Neuron (in vitro differentiated cells): ENCODE measurements around the gene GRPEL1.

Experiments used
- H2AFZ ChIP-seq: one replicate; pipeline ENCODE4 v1.6.1; 2013; ENCODE audit warnings: low read depth, mild to moderate bottlenecking, inconsistent platforms, low read length, moderate library complexity
- H3K27me3 ChIP-seq: one replicate; pipeline ENCODE4 v1.6.1; 2013; ENCODE audit warnings: low read length; ENCODE audit not compliant: insufficient read depth
- H3K36me3 ChIP-seq: one replicate; pipeline ENCODE4 v1.6.1; 2013; ENCODE audit warnings: low read length; ENCODE audit not compliant: insufficient read depth
- H3K4me1 ChIP-seq: one replicate; pipeline ENCODE4 v1.6.1; 2013; ENCODE audit warnings: low read length; ENCODE audit not compliant: insufficient read depth
- H3K4me3 ChIP-seq: 2 replicates; pipeline ENCODE4 v1.5.1; 2013; ENCODE audit warnings: mild to moderate bottlenecking, low read length, moderate library complexity
- H3K9me3 ChIP-seq: one replicate; pipeline ENCODE4 v1.6.1; 2013; ENCODE audit warnings: low read length

GRPEL1 gene

DNA sequence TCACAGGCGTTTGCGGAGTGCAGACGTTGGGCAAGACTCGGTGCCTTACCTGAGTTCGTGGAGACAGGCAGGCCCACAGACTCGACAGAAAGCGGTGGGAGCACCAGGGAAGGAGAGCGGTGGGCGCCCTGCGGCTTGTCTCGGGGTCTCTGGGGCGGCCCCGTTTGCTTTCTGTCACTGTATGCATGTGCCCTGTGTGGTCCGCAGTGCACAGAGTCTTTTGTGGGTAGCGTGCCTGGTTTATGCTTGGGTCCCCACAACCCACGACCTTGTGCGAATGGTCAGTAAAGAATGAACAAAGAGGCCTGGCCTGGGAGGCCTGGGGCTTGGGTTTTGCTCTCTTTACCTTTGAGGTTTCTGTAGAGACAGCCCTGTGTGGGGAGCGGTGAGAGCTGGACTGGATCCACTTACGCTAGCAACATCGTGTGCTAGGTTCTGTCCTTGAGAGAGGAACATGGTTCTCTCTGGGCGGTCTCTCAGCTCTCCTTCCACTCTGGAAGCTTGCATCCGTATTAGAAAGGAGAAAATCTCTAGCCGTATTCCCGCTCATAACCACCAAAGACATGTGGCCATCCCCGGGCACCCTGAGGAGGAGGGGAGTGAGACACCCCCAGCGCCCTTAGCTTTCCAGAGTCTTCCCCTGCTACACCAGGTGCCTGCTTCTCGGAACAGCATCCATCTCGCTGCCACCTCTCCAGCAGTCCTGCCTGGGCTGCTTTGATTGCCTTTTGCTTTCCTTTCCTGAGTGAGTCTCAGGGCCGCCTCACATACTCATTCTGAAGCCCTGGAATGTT, 23.5 kb downstream of the GRPEL1 start:
- peak overlapping the region; percentile 75 for H3K4me3 ChIP-seq
- H2AFZ ChIP-seq: no peak overlapping the region
- H3K27me3 ChIP-seq: no peaks in the 10 kb centered on the region
- peaks cover 4% of the 10 kb centered on the region for H3K36me3 ChIP-seq
- H3K4me1 ChIP-seq: peaks cover 32% of the 10 kb centered on the region
- peaks cover 7% of the 10 kb centered on the region for H3K9me3 ChIP-seq

DNA sequence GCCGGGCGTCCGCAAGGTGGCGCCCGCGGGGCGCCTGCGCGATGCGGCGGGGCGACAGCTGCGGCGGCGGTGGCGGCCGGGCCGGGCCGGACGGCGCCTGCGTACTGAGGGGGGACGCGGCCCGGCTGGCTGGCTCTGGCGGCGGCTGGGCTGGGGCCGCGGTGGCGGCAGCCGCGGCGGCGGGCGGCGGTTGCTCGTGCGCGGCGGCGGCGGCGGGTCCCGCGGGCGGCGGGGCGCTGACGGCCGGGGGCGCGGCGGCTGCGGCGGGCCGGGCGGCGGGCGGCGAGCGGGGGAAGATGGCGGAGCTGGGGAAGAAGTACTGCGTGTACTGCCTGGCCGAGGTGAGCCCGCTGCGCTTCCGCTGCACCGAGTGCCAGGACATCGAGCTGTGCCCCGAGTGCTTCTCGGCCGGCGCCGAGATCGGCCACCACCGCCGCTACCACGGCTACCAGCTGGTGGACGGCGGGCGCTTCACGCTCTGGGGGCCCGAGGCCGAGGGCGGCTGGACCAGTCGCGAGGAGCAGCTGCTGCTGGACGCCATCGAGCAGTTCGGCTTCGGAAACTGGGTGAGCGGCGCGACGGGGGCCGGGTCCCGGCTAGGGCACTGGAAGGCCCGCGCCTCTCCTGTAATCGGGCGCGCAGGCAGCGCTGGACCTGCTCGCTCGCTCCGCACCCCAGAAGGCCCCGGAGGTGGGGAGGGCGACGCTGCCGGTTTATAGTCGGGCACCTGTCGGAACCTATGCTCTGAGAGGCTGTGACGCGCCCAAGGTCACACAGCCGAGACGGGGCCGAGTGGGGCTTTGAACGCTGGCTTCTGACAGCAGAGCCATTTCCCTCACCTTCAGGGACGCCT, 24.4 kb downstream of the GRPEL1 start, which contains the start of gene TADA2B:
TSS of gene TADA2B (plus strand) at position 89 of the 853 bp plus-strand sequence. CDS start at position 297, 208 bp downstream.
- H3K4me1 ChIP-seq: peaks cover 32% of the 10 kb centered on the region
- H3K36me3 ChIP-seq: peaks cover 4% of the 10 kb centered on the region
- peaks cover 7% of the 10 kb centered on the region for H3K9me3 ChIP-seq
- H3K4me3 ChIP-seq: peak within 1 kb of the TSS; percentile 75
- H3K27me3 ChIP-seq: no peaks in the 10 kb centered on the region
- H2AFZ ChIP-seq: peak within 1 kb of the TSS; percentile 17

DNA sequence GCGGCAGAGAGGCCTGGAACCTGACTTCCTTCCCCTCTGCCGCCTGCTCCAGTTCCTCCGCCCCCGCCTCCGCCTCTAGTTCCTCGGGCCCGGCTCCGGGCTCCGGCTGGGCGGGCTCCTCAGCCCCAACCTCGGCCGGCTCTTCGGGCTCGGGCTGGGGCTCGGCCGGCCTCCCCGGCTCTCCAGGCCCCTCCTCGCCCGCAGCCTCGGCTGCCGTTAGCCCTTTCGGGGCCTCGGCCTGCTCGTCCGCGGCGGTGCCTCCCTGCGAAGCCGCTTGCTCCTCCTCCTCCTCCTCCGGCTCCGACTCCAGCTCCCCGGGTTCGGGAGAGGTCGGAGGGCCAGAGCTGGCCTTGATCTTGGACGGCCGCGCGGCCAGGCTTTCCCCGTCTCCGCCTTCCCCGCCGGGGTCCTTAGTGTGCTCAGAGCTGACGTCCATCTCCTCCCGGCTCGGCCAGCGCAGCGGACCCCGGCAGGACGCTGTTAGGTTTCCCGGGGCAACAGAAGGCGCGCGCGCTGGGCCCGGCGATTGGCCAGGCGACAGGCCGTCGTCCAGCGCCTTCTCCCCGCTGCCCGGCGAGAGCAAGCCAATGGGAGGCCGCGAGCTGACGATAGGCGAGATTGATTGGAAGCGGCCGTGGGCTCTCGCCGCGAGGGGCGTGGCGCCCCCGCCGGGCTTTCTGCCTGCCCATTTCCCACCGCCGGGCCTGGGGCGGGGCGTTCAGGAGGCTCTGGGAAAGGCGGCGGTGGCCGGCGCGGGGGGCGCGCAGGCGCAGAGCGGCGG, 25.2 kb downstream of the GRPEL1 start:
- peaks cover 32% of the 10 kb centered on the region for H3K4me1 ChIP-seq
- H3K36me3 ChIP-seq: peaks cover 4% of the 10 kb centered on the region
- H3K4me3 ChIP-seq: peak overlapping the region; percentile 69
- H3K27me3 ChIP-seq: no peaks in the 10 kb centered on the region
- peak overlapping the region; percentile 17 for H2AFZ ChIP-seq
- H3K9me3 ChIP-seq: peaks cover 5% of the 10 kb centered on the region

DNA sequence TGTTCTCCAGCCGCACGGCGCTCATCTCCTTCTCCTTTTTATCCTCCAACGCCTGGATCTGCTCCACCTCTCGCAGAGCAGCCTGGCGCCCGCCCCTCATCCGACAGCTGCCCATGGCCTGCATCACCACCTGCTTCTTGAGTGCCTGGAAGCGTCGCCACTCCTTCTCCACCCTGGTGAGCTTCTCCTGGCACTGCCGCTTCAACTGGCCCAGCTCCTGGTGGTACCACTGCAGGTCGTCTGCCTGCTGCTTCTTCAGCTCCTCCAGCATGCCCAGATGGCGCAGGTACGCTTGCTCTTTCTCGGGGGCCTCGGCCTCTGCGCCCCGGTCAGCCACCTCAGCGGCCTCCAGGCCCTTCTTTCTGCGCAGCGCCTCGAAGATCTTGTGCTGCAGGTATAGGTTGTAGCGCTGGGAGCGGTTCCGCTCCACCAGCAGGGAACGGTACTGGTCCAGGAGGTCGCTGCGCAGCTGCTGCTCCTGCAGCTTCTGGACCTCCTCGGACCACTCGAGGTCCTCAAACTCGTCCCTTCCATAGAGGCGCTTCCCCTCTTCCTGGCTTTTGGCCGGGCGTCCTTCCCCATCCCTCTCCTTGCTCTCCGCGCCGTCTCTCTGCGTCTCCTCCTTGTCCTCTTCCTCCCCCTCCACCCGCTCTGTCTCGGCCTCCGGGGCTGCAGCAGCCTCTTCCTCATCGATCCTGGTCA, 25.9 kb downstream of the GRPEL1 start:
- Histone ChIP-seq H3K9me3 (no peaks in the 10 kb centered on the region), H3K4me3 (peak overlapping the region; percentile 69), H3K27me3 (no peaks in the 10 kb centered on the region), H3K36me3 (peaks cover 2% of the 10 kb centered on the region), H2AFZ (peak overlapping the region; percentile 17), H3K4me1 (peaks cover 32% of the 10 kb centered on the region)

DNA sequence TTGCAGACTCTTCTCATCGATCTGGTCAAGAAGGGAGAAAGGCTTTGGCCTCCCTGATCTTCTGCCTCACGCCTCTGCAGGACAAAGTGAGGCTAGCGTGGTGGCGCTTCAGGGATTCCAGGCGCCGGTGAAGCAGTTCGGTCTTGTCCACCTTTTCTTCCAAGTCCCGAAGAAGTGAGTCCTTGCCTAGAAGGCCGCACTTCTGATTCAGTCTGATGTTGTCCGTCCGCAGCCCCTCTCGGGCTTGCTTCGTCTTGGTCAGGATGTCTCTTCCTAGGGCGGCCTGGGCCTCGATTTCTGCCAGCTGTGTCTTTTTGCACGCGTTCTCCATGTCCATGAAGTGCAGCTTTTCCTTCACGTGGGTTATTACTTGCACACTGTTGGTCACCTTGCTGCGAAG, 26.6 kb downstream of the GRPEL1 start:
- H2AFZ ChIP-seq: no peak overlapping the region
- no peak overlapping the region for H3K4me3 ChIP-seq
- H3K9me3 ChIP-seq: no peaks in the 10 kb centered on the region
- no peaks in the 10 kb centered on the region for H3K27me3 ChIP-seq
- no peaks in the 10 kb centered on the region for H3K36me3 ChIP-seq
- H3K4me1 ChIP-seq: peaks cover 32% of the 10 kb centered on the region

DNA sequence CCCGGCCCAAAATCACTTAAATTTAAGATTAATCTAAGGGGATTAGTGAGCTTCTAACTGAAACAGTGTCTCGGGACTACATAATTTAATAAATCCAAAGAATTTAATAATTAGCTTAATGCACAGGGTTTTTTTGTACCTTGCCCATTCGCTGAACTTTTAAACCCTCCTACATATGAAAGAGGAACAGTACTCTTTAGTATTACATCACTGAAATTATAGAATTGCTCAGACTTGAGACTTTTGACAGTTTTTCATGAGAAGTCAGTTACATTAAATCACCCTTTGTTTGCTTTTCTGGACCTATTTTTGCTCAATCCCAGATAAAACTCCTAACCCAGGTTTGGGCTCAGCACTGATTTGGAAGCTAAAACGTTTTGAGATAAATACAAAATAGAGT, 27.1 kb downstream of the GRPEL1 start:
- Histone ChIP-seq H3K36me3 (no peaks in the 10 kb centered on the region), H2AFZ (no peak overlapping the region), H3K9me3 (no peaks in the 10 kb centered on the region), H3K27me3 (no peaks in the 10 kb centered on the region), H3K4me3 (no peak overlapping the region), H3K4me1 (peaks cover 30% of the 10 kb centered on the region)

DNA sequence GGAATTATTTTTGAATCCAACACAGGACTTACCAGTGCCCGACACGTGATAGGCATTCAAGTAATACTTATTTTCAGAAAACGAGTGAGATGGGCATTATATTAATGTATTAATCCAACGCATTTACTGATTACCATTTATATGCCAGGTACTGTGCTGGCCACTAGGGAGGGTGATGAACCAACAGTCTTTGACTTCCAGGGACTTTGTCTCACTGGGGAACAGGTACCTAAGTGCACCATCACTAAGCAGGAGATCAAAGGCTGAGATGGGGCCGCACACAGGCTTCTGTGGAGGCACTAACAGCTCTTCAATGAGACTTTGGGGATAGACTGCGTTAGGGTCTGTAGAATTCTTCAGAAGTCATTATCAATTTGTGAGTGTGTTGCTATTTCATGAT, 30.4 kb downstream of the GRPEL1 start:
- Histone ChIP-seq H2AFZ (no peak overlapping the region), H3K36me3 (peaks cover 4% of the 10 kb centered on the region), H3K4me1 (peaks cover 16% of the 10 kb centered on the region), H3K27me3 (no peaks in the 10 kb centered on the region), H3K9me3 (no peaks in the 10 kb centered on the region), H3K4me3 (no peak overlapping the region)

DNA sequence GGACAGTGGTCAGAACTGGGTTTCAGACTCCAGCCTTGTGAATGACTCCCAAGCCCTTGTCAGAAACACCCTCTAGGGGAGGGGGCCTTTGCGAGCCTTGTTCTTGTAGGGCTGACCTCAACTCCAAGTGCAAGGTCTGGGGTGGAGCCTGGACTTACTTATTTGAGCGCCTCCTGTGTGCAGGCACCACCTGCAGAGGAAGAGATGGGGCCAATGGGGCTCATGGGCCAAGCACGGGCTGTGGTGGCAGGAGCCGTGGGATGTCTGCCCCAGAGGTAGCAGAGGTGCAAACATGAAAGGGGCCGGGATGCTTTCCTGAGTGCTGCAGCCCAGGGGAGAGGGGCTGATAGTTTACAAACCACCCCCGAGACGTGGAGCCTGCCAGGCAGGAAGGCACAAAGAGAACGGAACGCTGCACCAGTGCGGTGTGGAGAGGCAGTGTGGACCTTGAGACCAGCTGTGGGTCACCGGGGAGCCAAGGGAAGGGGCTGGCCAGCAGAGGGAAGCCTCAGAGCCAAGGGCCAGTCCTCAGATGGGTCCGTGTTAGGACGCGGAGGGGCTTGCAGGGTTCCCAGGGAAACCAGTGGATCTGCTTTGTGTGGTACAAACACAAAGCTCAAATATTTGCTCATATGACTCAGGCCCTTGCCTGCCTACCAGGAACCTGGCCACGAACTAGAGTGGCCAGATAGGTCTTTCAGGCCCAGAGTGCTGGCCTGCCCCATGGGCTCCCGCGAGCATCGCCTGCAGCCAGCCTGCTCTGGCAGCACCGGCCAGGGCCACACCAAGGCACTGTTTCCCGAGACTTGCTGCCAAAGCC, 33.4 kb downstream of the GRPEL1 start:
- no peaks in the 10 kb centered on the region for H3K27me3 ChIP-seq
- peaks cover 6% of the 10 kb centered on the region for H3K4me1 ChIP-seq
- no peak overlapping the region for H2AFZ ChIP-seq
- no peaks in the 10 kb centered on the region for H3K9me3 ChIP-seq
- no peak overlapping the region for H3K4me3 ChIP-seq
- H3K36me3 ChIP-seq: peaks cover 33% of the 10 kb centered on the region

DNA sequence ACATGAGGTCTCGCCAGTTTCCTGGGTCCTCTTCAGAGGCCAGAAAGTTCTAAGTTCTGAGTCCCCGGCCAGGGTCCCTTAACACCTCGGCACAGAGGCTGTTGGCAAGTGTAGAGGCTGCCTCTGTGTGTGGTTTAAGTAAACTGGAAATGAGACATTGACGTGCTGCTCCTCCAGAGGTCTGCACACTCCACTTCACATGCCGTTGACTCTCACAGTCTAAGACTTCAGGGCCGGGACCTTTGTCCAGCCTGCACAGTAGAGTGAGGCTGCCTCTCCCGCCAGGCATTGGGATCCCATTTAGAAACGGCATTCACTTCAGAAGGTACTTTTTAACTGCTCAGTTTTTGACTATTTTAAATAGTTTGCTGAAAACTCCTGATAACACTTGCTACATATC, 35.3 kb downstream of the GRPEL1 start:
- Histone ChIP-seq H3K9me3 (no peaks in the 10 kb centered on the region), H3K36me3 (peaks cover 46% of the 10 kb centered on the region)

DNA sequence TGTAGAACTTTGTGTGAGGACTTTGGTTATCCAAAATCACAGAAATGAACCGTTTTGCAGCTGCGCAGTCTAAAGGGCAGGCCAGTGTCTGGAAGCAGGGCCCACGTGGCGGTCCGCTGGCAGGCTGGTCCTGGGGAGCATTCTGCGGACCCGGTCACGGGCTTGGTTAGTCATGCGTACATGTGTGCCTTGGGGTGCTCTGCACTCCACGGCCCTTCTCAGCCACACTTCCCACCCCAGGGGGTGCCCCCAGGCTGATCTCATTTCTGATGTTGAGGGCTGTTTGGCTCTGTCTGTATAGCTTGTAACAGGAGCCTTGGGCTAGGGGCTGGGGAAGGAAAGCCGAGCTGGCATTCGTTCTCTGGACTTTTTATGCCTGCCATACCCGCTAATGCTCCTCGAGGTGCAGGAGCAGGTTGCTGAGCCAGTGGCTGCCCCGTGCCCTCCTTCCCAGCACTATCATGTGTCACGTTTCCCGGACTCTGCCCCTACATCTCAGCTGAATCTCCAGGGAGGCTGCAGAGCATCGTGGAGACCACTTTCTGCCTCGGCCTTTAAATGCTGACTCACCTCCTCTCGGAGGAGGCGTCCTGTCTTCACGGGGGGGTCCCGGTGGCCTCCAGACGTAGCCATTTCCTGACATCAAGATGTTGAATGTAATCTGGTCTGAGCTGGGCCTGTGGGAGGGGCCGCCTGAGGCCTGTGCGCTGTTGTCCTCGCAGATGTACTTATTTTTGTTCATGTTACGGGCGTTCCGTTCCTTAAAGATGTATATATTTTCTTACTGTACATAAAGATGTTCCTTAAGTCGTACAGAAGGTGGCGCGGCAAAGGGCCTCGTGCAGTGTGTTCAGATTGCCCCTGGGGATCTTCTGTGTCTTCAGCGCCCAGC, 36.1 kb downstream of the GRPEL1 start:
- Histone ChIP-seq H3K4me1 (peaks cover 6% of the 10 kb centered on the region), H3K36me3 (peaks cover 52% of the 10 kb centered on the region), H2AFZ (no peak overlapping the region), H3K9me3 (no peaks in the 10 kb centered on the region), H3K4me3 (no peak overlapping the region), H3K27me3 (no peaks in the 10 kb centered on the region)

More for the DNA sequence above, 35.3 kb downstream of the GRPEL1 start:
- Histone ChIP-seq H2AFZ (no peak overlapping the region), H3K4me1 (peaks cover 6% of the 10 kb centered on the region), H3K4me3 (no peak overlapping the region), H3K27me3 (no peaks in the 10 kb centered on the region)

DNA sequence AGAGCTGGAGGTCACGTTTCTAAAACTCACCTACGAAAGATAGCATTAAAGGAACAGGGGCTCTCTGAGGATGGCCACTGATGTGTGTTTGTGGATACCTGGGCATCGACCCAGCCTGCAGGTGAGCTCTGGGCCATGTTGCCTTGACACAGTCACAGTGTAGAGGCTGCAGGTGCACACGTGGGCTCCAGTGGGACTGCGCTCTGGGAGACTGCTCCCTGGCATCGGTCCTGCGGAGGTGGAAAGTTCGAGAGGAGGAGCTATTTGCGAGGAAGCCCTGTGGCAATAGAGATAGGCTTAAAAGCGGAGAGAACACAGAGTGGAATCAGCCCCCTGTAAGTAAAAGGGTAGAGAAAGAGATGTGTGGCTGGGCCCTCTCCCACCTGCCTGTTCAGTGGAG, 37.0 kb downstream of the GRPEL1 start:
- no peak overlapping the region for H3K4me3 ChIP-seq
- H3K4me1 ChIP-seq: peaks cover 6% of the 10 kb centered on the region
- no peak overlapping the region for H2AFZ ChIP-seq
- H3K27me3 ChIP-seq: no peaks in the 10 kb centered on the region
- no peaks in the 10 kb centered on the region for H3K9me3 ChIP-seq
- H3K36me3 ChIP-seq: peaks cover 56% of the 10 kb centered on the region
